Stimulated activated CD8-positive, alpha-beta memory T cell treated with anti-CD3 and anti-CD28 coated beads, Interleukin-15, amount 100 ng/mL, for 1 hour (primary cell): ENCODE measurements around the gene ANKRD44.

Experiments
- DNase-seq: peaks from one replicate; pipeline ENCODE4 v3.0.0-alpha.2; 2020; ENCODE audit warnings: low read depth

ANKRD44 gene

DNA sequence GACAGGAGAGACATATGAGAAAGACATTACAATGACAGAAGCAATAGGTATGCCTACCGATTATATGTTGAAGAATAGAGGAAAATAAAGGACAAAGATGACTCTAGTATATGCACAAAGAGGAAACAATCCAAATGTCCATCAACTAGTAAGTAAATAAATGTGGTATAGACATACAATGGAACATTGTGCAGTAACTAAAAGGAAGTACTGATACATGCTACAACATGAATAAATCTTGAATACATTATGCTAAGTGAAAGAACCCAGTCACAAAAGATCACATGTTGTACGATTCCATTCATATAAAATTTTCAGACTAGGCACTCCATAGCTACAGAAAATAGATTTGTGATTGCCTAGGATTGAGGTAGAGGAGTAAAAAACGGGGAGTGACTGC is 355.5 kb downstream of the ANKRD44 start:
- DNase-seq = no peak

DNA sequence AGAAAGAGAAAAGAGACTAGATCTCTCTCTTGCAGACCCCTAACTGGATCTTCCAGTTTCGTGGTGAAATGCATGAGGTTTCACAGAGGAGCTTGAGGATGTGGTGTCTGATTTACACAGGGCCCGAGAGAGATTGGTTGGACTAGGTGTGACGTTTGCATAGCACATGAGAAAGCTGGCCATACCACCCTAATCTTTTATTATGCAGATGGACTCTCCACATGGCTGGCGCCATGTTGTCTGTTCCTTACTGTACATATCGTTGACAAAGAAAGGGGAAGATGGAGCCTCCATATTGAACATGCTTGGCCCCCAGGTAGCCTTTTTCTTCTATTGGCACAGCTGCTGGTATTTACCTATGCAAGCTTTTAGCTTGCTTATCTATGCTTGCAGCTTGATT is 356.6 kb downstream of the ANKRD44 start:
- DNase-seq = no peak

GRCh38 chr2:196952936-196953335 is 357.6 kb downstream of the ANKRD44 start:
- no peak for DNase-seq

DNA sequence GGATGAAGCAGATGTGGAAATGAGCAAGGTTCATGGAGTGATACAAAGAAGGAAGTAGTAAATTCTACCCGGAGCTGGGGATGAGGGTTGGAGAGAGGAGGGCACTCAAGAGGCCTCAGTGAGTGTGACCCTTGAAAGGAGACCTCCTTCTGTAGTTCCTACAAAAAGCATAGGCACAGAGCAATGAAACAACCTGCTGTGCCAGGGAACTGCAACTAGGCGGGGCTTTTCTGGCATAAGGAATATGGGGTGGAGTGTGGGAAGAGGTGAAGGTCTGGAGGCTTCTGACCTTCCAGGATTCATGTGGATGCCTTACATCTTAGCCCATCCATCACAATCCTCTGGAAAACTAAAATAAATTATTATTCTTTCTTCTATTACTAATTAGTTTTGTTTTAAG is 358.6 kb downstream of the ANKRD44 start:
- no peak for DNase-seq

- no peak for DNase-seq
Observed at GRCh38 chr2:196949116-196949515, 361.5 kb downstream of the ANKRD44 start.

DNA sequence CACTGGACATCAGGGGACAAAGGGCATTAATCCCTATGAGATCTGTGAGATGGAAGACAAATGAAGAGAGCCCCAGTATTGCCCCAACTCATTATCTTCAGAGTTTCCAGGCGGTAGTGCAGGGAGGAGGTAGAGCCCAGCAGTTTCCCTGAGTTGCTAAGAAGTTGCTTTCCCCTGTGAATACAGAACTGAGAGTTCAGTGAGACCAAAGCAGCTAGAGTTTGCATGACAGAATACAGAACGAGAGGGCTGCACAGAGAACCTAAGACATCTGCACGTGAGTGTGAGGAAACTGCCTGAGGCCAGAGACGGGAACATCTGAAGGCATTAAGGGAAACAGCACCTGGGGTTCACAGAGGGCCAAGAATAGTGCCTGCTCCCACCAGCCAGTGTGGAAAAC is 366.0 kb downstream of the ANKRD44 start:
- no peak for DNase-seq

DNA sequence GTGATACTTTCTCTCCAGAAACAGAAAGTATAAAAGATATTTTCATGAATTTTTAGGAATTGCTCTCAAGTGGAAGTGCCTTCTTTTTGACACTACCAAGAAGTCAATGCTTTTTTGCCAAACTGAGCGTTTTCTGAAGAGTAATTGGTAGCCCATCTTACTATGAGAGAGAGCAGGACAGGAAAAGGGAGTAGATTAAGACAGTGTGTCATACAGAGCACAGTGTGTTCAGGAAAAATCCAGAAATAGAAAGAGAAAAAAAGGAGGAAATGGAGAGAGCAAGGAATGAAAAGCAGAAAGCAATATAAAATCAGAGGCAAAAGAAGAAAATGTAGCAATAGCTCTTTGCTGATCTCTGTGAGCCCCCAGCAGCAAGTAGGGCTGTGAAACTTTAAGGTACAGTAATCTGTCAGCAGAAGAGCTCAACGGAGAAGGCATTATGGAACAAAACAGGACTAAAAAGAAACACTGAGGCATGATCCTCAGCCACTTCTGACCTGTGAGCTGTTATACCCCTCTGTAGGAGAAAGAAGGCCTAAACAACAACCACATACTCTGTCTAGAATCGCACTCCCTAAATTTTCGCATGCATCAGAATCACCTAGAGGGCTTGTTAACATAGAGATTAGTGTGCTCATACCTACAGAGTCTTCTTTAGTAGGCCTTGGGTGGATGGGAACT is 369.0 kb downstream of the ANKRD44 start:
- no peak for DNase-seq

DNA sequence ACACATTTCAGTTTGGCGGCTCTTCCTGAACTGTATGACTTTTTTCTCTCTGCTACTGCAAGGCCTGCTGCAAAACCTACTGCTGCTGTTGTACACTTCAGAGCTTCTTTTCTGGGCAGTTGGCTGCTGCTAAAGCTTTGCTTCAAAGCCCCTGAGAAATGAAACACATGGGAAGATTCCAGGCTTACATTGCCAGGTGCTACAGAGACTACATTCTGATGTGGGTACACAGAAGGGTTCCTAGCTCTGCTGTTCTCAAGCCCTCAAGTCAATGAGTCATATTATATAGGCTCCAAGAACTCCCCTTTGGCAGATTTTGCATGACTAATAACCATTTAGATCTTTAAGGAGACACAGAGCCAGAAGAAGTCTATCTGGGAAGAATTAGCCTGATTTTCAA is 371.2 kb downstream of the ANKRD44 start:
- no peak for DNase-seq
